Prostate gland (tissue), 2 donors: ENCODE measurements around the gene GPD1L.

Source experiments
- POLR2A ChIP-seq: fragments of 450-650 bp; IDR thresholded peaks from one replicate; pipeline ENCODE4 v1.6.1; 2016; ENCODE audit warnings: antibody characterized with exemption, mild to moderate bottlenecking
- POLR2AphosphoS5 ChIP-seq: sonication (generic); formaldehyde crosslinking; IDR thresholded peaks from one replicate; pipeline ENCODE4 v1.6.1; 2017; ENCODE audit warnings: antibody characterized with exemption
- TF ChIP-seq, protein P1 (sequence below), 4 experiments: fragments of 200-600 bp in 2 of 4; fragments of 450-650 bp in 2 of 4; sonication (generic) in 2 of 4; IDR thresholded peaks; 1 replicate in 3 of 4; 2 replicates in 1 of 4; pipeline ENCODE4 v1.5.1; 2016 to 2019; ENCODE audit warnings: antibody characterized with exemption in 4 of 4, mild to moderate bottlenecking in 2 of 4, moderate library complexity in 2 of 4

DNA sequence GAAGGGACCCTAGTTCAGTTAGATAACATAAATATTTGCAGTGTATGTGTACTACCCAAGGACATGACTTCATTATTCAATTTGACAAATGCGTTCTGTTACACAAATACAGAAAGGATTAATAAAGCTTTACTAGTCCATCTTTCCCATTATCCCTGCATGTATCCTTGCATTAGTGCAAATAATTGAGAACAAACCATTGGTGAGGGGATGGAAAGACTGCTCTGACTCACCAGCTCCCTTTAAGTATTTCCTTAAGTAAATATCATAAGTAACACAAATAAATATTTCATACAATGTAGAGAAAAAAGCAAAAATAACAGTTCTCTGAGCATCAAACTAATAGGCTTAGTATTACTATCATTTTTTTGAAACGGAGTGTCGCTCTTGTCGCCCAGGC lies 1.9 kb upstream of the GPD1L start:
- TF ChIP-seq, protein P1, sequence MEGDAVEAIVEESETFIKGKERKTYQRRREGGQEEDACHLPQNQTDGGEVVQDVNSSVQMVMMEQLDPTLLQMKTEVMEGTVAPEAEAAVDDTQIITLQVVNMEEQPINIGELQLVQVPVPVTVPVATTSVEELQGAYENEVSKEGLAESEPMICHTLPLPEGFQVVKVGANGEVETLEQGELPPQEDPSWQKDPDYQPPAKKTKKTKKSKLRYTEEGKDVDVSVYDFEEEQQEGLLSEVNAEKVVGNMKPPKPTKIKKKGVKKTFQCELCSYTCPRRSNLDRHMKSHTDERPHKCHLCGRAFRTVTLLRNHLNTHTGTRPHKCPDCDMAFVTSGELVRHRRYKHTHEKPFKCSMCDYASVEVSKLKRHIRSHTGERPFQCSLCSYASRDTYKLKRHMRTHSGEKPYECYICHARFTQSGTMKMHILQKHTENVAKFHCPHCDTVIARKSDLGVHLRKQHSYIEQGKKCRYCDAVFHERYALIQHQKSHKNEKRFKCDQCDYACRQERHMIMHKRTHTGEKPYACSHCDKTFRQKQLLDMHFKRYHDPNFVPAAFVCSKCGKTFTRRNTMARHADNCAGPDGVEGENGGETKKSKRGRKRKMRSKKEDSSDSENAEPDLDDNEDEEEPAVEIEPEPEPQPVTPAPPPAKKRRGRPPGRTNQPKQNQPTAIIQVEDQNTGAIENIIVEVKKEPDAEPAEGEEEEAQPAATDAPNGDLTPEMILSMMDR (IDR thresholded peaks at IDR 0.05), result no peak
- TF ChIP-seq POLR2AphosphoS5 (no peak), POLR2A (no peak)
